Peyer's patch (tissue), 4 donors: ENCODE measurements around the gene UNK.

Experiments
- CTCF ChIP-seq, 6 experiments: fragments of 450-650 bp in 4 of 6; fragments of 200-600 bp in 2 of 6; sonication (generic) in 1 of 6; IDR thresholded peaks; one replicate each; pipeline ENCODE4 v1.5.1; 2017 to 2019; ENCODE audit warnings: antibody characterized with exemption in 6 of 6, mild to moderate bottlenecking in 3 of 6, moderate library complexity in 1 of 6
- POLR2A ChIP-seq, 2 donors: fragments of 450-650 bp; IDR thresholded peaks; one replicate each; pipeline ENCODE4 v1.5.1; 2017; ENCODE audit warnings: antibody characterized with exemption in 2 of 2, mild to moderate bottlenecking in 2 of 2, moderate library complexity in 2 of 2

GRCh38 chr17:75853433-75853832 lies 68.8 kb downstream of the UNK start:
- no peak for TF ChIP-seq CTCF (IDR thresholded peaks at IDR 0.05)
- TF ChIP-seq POLR2A (IDR thresholded peaks at IDR 0.05), result no peak
